ENCODE measurements around the gene KREMEN1.

DNA sequence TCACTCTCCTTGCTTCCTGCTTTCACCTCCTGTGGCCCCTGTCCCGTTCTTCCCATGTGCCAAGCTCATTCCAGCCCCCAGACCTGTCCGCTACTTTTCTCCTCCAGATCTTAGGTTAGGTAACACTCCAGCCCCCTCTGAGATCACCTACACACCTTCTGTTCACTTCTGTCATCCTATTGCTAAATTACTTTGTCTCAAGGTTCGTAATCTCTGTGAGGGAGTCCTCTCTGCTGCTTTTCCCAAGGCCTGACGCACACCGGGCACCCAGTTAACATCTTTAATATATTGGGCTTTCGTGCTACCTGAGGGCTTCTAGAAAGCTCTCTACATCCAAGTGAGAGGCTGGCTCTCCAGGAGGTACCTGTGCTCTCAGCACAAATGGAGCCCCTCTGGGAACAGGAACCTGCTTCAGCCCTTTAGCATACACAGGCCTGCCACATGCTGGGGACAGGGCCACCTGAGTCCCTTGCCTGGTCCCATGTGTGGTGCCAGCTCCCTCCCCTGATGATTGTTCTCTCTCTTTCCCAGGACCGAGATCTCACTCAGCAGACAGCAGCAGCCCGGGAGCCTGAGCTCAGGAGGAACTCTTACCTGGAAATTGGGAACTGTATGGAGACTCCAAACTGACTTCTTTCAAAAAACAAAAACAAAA, 19.7 kb upstream of the KREMEN1 start:
- TF ChIP-seq, protein P1, sequence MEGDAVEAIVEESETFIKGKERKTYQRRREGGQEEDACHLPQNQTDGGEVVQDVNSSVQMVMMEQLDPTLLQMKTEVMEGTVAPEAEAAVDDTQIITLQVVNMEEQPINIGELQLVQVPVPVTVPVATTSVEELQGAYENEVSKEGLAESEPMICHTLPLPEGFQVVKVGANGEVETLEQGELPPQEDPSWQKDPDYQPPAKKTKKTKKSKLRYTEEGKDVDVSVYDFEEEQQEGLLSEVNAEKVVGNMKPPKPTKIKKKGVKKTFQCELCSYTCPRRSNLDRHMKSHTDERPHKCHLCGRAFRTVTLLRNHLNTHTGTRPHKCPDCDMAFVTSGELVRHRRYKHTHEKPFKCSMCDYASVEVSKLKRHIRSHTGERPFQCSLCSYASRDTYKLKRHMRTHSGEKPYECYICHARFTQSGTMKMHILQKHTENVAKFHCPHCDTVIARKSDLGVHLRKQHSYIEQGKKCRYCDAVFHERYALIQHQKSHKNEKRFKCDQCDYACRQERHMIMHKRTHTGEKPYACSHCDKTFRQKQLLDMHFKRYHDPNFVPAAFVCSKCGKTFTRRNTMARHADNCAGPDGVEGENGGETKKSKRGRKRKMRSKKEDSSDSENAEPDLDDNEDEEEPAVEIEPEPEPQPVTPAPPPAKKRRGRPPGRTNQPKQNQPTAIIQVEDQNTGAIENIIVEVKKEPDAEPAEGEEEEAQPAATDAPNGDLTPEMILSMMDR (IDR thresholded peaks at IDR 0.05; ENCODE audit: low read depth, low read length): no peak
- TF ChIP-seq POLR2A (IDR thresholded peaks at IDR 0.05; ENCODE audit: extremely low read depth, insufficient read length): no peak

All from NB4 (cell line).